Heart left ventricle (tissue), 16 donors: ENCODE results near the gene CD4. TPM values are rescaled to one million over a fixed set of nuclear protein-coding genes. Genes with fewer than 3 reads are reported as not detected.

Experiments used
- ATAC-seq, 4 donors: fragments of 200-7000 bp; cut with Tn5 transposase; one replicate each; pipeline ENCODE4 v1.9.1; 2020 to 2022; ENCODE audit warnings: moderate library complexity in 4 of 4, mild to moderate bottlenecking in 3 of 4, moderate number of reproducible peaks in 1 of 4
- DNase-seq, 5 donors: peaks; one replicate each; pipeline ENCODE4 v3.0.0-alpha.2; 2020
- H3K27ac ChIP-seq, 12 donors: fragments of 200-600 bp; sonication (generic) in 4 of 12; one replicate each; pipeline versions ENCODE4 v1.5.0 to v1.8.0; 2016 to 2022; ENCODE audit warnings: mild to moderate bottlenecking in 2 of 12
- H3K27me3 ChIP-seq, 9 donors: fragments of 200-600 bp; sonication (generic) in 2 of 9; one replicate each; pipeline versions ENCODE4 v1.5.1 to v1.8.0; 2016 to 2022; ENCODE audit warnings: mild to moderate bottlenecking in 3 of 9
- H3K36me3 ChIP-seq, 9 donors: fragments of 200-600 bp; sonication (generic) in 2 of 9; one replicate each; pipeline versions ENCODE4 v1.5.0 to v1.8.0; 2018 to 2022; ENCODE audit warnings: mild to moderate bottlenecking in 2 of 9
- H3K4me1 ChIP-seq, 12 donors: fragments of 200-600 bp; sonication (generic) in 4 of 12; one replicate each; pipeline versions ENCODE4 v1.5.0 to v1.8.0; 2016 to 2022; ENCODE audit warnings: mild to moderate bottlenecking in 3 of 12
- H3K4me3 ChIP-seq, 12 donors: fragments of 200-600 bp; sonication (generic) in 4 of 12; one replicate each; pipeline versions ENCODE4 v1.5.0 to v1.8.0; 2017 to 2022; ENCODE audit warnings: mild to moderate bottlenecking in 9 of 12, moderate library complexity in 4 of 12
- H3K9me3 ChIP-seq, 12 donors: fragments of 200-600 bp; sonication (generic) in 4 of 12; one replicate each; pipeline versions ENCODE4 v1.5.0 to v1.8.0; 2016 to 2022; ENCODE audit warnings: mild to moderate bottlenecking in 1 of 12
- CTCF ChIP-seq, 12 donors: fragments of 200-600 bp; sonication (generic) in 4 of 12; IDR thresholded peaks; one replicate each; pipeline versions ENCODE4 v1.5.0 to v1.8.0; 2018 to 2022; ENCODE audit warnings: antibody characterized with exemption in 12 of 12, mild to moderate bottlenecking in 5 of 12
- POLR2A ChIP-seq, 2 donors: fragments of 450-650 bp; IDR thresholded peaks; one replicate each; pipeline ENCODE4 v1.6.1; 2017; ENCODE audit warnings: antibody characterized with exemption in 2 of 2, mild to moderate bottlenecking in 2 of 2, moderate library complexity in 2 of 2
- WGBS, 4 donors: extraction: QIAGEN DNeasy Blood & Tissue Kit in 2 of 4; methylation state at CpG; one replicate each; pipeline versions ENCODE4 v1.1.5 to v1.1.7; 2013 to 2018; 5-methylcytosine and 5-hydroxymethylcytosine counted together
- intact Hi-C, 10 donors: fragments of 100-400 bp; cut with DNase I; formaldehyde crosslinking; loops; one replicate each; pipeline versions ENCODE4 v1.11.1 to v1.14.2; 2022
- polyA plus RNA-seq, 2 donors: library from polyadenylated mRNA; stranded (reverse); fragments of 200-250 nt; gene quantifications; one replicate each; pipeline ENCODE4 v1.2.3, GENCODE V29; 2013
- total RNA-seq, 9 donors: library from RNA; depleted of rRNA in 2 of 9; stranded (reverse); fragments of >200 nt in 2 of 9; fragmentation: NEBNext Ultra II Directional in 3 of 9; extraction: Animal tissue kit (Norgen Biotek cat#: 25700) in 3 of 9; gene quantifications; one replicate each; pipeline versions ENCODE4 v1.1.0 to v1.2.4, GENCODE V29; 2016 to 2023
- donor health status: ischemic (EF 13 %, LVEDD 7.1; RV severe dilation, severe dysfunction).
- donor health status: healthy with polysubstance abuse.
- donor health status: DM: no; HTN: yes; CAD: no.
- donor health status: DM: no; HTN: no; CAD: no.
- donor health status: ischemic (EF 25% LVEDD 6.9; RV normal size, moderate dysfunction).
- donor health status: ischemic (EF 25% LVEDD 5.7; RV mildly dilated, moderate dysfunction).
- donor health status: healthy.
- donor health status: DM: yes; HTN: yes; CAD: no.
- donor health status: ischemic (EF 35%, LVEDD 5.7; RV mildly dilated, moderate dysfunction).
- donor health status: nonischemic (EF 11% LVEDD 7.7; RV severe dilation, severe dysfunction).
- donor health status: DM: yes; HTN: yes; CAD: no.
- donor health status: PGD.
- donor health status: ischemic (EF 29% LVEDD 5.4; RV normal size, mild dysfunction).
- donor health status: nonischemic (EF 23%, LVEDD 6.1; RV moderate dilation, normal function).

The CD4 gene
- total and polyA plus RNA-seq, 11 donors = 1.1 to 71.9 (median 4.6) TPM

DNA sequence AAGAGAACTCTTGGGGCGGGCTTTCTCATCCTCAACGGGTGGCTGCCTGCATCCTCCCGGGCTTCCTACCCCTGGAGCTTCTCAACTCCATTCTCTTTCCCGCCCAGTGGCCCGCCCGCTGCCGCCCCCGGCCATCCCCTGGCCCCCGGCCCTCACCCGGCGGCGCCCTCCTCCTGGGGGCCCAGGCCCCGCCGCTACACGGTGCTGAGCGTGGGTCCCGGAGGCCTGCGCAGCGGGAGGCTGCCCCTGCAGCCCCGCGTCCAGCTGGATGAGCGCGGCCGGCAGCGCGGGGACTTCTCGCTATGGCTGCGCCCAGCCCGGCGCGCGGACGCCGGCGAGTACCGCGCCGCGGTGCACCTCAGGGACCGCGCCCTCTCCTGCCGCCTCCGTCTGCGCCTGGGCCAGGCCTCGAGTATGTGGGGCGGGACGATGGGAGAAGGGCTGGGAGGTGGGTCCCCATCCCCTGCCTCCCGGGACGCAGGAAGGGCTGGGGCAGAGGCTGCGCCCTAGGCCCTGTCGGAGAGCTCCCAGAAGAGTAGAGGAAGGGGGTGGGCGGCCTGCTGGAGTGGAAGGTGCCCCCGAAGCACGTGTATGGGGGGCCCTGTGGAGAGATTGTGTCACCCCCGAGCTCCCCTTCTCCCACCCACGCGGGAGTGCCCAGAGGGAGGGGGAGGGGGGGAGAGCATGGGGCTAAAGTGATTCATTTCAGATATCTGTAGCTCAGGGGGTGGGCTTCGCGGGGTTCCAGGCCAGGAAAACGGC, 15.6 kb upstream of the CD4 start:
- WGBS, 4 donors = 31 to 49% (median 46%) methylated on average over 23 to 60 of the region's 60 CpGs
- Histone ChIP-seq H3K27me3 (peaks cover 0 to 31% (median 0%) of the 10 kb centered on the region in 9 donors), H3K9me3 (no peaks in the 10 kb centered on the region), H3K36me3 (peaks cover 0 to 20% (median 6%) of the 10 kb centered on the region in 9 donors), H3K27ac (peak overlapping the region in 2 of 12 donors; percentile 11 to 60), H3K4me3 (peak overlapping the region in 6 of 12 donors; percentile 8 to 50 (median 25)), H3K4me1 (peaks cover 0 to 63% (median 17%) of the 10 kb centered on the region in 12 donors)
- ATAC-seq (no peak), DNase-seq (peak in 1 of 5 donors; percentile 5)
- intact Hi-C loops = loop anchor here in 2 of 10 donors (10.0 kb wide), 2 partner anchors 51 to 159 kb away; partner anchors contain the start of genes GPR162 (in 1 of the 2) and P3H3 (in 1 of the 2)
- TF ChIP-seq POLR2A (IDR thresholded peaks at IDR 0.05) = no peak

GRCh38 chr12:6774499-6775062, 14.7 kb upstream of the CD4 start:
- Histone ChIP-seq H3K27ac (peak overlapping the region in 1 of 12 donors; percentile 60), H3K9me3 (no peaks in the 10 kb centered on the region), H3K27me3 (peaks cover 0 to 31% (median 0%) of the 10 kb centered on the region in 9 donors), H3K4me3 (peak overlapping the region in 2 of 12 donors; percentile 45 to 50), H3K36me3 (peaks cover 0 to 17% (median 6%) of the 10 kb centered on the region in 9 donors), H3K4me1 (peaks cover 0 to 61% (median 17%) of the 10 kb centered on the region in 12 donors)
- 83 to 89% (median 84%) methylated on average over 15 of the region's 15 CpGs for WGBS, 4 donors
- TF ChIP-seq POLR2A (IDR thresholded peaks at IDR 0.05) (no peak), CTCF (IDR thresholded peaks at IDR 0.05) (no peak)
- DNase-seq = no peak
- intact Hi-C loops = loop anchor here in 5 of 10 donors (5.0 to 10.0 kb wide), 4 partner anchors 37 to 160 kb away; partner anchors contain the start of genes GPR162 (in 1 of the 5) and P3H3 (in 1 of the 5)
- ATAC-seq = no peak

DNA sequence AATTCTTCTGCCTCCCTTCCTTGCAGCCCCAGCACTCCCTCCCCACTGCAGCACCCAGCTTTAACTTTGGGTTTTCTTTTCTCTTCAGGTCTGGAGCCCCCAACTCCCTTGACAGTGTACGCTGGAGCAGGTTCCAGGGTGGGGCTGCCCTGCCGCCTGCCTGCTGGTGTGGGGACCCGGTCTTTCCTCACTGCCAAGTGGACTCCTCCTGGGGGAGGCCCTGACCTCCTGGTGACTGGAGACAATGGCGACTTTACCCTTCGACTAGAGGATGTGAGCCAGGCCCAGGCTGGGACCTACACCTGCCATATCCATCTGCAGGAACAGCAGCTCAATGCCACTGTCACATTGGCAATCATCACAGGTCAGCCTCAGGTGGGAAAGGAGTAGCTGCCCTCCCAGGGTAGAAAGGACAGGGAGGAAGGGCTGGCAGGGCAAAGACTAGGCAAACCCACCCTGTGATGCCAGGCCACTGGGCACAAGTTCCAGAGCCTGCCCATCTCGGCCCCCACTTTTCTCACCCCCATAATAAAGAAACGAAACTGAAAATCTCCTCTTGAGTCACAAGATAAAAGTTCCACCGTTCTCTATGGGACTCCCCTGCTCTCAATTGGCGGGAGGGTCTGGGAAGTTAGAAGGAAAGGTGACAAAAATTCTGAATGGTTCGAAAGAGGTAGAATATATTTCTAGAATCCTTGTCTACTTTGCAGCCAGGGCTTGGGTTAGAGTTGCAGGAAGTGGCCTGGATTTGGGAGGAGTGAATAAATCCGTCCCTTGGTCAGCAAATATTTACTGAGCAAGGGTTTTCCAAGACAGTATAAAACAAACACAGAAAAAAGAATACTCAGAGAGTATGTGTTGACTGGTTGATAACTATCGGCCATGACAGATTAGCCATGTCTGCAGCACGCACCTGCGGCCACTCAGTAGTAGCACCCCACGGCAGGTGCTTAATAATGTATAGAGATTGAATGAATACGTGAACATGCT, 13.8 kb upstream of the CD4 start:
- Histone ChIP-seq H3K36me3 (peaks cover 0 to 8% (median 2%) of the 10 kb centered on the region in 9 donors), H3K4me3 (peak overlapping the region in 1 of 12 donors; percentile 50), H3K27me3 (peaks cover 0 to 31% (median 0%) of the 10 kb centered on the region in 9 donors), H3K27ac (peak overlapping the region in 1 of 12 donors; percentile 60), H3K4me1 (peaks cover 0 to 53% (median 17%) of the 10 kb centered on the region in 12 donors), H3K9me3 (no peaks in the 10 kb centered on the region)
- DNase-seq (no peak), ATAC-seq (no peak)
- WGBS, 4 donors = 87 to 93% (median 90%) methylated on average over 14 to 16 of the region's 16 CpGs
- intact Hi-C loops = loop anchor here in 5 of 10 donors (5.0 to 10.0 kb wide), 4 partner anchors 38 to 161 kb away; partner anchors contain the start of genes GPR162 (in 1 of the 5) and P3H3 (in 1 of the 5)
- TF ChIP-seq CTCF (IDR thresholded peaks at IDR 0.05) (no peak), POLR2A (IDR thresholded peaks at IDR 0.05) (no peak)

DNA sequence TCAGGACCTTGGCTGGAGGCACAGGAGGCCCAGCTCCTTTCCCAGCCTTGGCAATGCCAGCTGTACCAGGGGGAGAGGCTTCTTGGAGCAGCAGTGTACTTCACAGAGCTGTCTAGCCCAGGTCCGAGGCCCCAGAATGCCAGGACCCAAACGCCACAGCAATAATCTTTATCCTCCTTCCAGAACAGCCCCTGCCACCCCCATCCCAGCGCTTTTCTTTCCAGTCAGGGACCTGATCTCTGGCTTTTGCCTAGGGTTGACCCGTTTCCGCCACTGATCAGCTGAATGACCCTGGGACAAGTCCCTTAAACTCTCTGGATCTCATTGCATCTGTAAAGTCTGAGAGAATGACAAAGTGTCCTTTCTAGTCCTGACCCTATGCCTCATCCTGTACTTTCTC, 11.9 kb upstream of the CD4 start:
- TF ChIP-seq POLR2A (IDR thresholded peaks at IDR 0.05) (no peak), CTCF (IDR thresholded peaks at IDR 0.05) (no peak)
- Histone ChIP-seq H3K4me3 (peak overlapping the region in 1 of 12 donors; percentile 40), H3K36me3 (no peaks in the 10 kb centered on the region), H3K9me3 (no peaks in the 10 kb centered on the region), H3K4me1 (peaks cover 0 to 34% (median 15%) of the 10 kb centered on the region in 12 donors), H3K27ac (peak overlapping the region in 2 of 12 donors; percentile 75 to 82), H3K27me3 (peaks cover 0 to 31% (median 0%) of the 10 kb centered on the region in 9 donors)
- ATAC-seq (no peak), DNase-seq (no peak)
- 93 to 98% (median 95%) methylated on average over 5 of the region's 5 CpGs for WGBS, 4 donors
- intact Hi-C loops = loop anchor here in 5 of 10 donors (5.0 to 10.0 kb wide), 4 partner anchors 40 to 163 kb away; partner anchors contain the start of genes GPR162 (in 1 of the 5) and P3H3 (in 1 of the 5)
